ENCODE measurements around the gene LRP1. TPM values are rescaled to one million over a fixed set of nuclear protein-coding genes. Genes with fewer than 3 reads are reported as not detected.
A peak's percentile ranks its signal among the peaks of the same experiment; 100 is the strongest.

Gene LRP1
- total and polyA plus RNA-seq, 2 of the 4 experiments (the other 2 are of a cell fraction), result 73.1 to 142 TPM

- dilution Hi-C loops (cut with HindIII; ENCODE audit: low sequenced_read_pairs, unreplicated experiment), result no loop called here
- peaks cover 79% of the 10 kb centered on the region for H3K27me3 ChIP-seq (ENCODE audit: control insufficient read depth, insufficient read depth, low read length)
- TF ChIP-seq USF2 (IDR thresholded peaks at IDR 0.05; ENCODE audit: low read depth, low read length) (no peak), MAFK (IDR thresholded peaks at IDR 0.05; ENCODE audit: low read depth, low read length) (no peak), CEBPB (IDR thresholded peaks at IDR 0.05; ENCODE audit: low read depth, low read length) (no peak), CHD1 (IDR thresholded peaks at IDR 0.05; ENCODE audit: low read depth, low read length) (no peak), POLR2A (IDR thresholded peaks at IDR 0.05; ENCODE audit: low read depth, low read length) (no peak), SMC3 (IDR thresholded peaks at IDR 0.05; ENCODE audit: low read depth, low read length) (no peak), RCOR1 (IDR thresholded peaks at IDR 0.05; ENCODE audit: insufficient replicate concordance, low read length) (no peak), ELK1 (IDR thresholded peaks at IDR 0.05; ENCODE audit: borderline replicate concordance, low read depth, low read length) (no peak), MAZ (IDR thresholded peaks at IDR 0.05; ENCODE audit: borderline replicate concordance, low read depth, low read length) (no peak), RAD21 (IDR thresholded peaks at IDR 0.05; ENCODE audit: low read length) (no peak), MXI1 (IDR thresholded peaks at IDR 0.05; ENCODE audit: borderline replicate concordance, low read depth, low read length) (no peak), BHLHE40 (IDR thresholded peaks at IDR 0.05; ENCODE audit: low read depth, low read length) (no peak), RFX5 (IDR thresholded peaks at IDR 0.05; ENCODE audit: low read depth, low read length) (no peak), FOS (IDR thresholded peaks at IDR 0.05; ENCODE audit: low read depth, low read length) (no peak)
Observed at GRCh38 chr12:57218030-57218853, 90.0 kb downstream of the LRP1 start.

More at GRCh38 chr12:57218030-57218853, 90.0 kb downstream of the LRP1 start:
- Histone ChIP-seq H3K4me2 (ENCODE audit: low read depth, low read length) (no peak overlapping the region; the same call in 1 of the 2 replicates), H3K36me3 (ENCODE audit: control insufficient read depth, insufficient read depth, low read length) (peaks cover 8% of the 10 kb centered on the region; the same call in 1 of the 2 replicates), H2BK15ac (ENCODE audit: low read depth, low read length) (no peak overlapping the region), H3K4me1 (ENCODE audit: control insufficient read depth, insufficient read depth, low read length) (peaks cover 7% of the 10 kb centered on the region), H3K14ac (replicated peaks; ENCODE audit: low read depth, low read length) (no peak overlapping the region), H3K23ac (ENCODE audit: low read depth, low read length) (no peak overlapping the region), H2AFZ (replicated peaks; ENCODE audit: low read length, poor library complexity) (peak overlapping the region; percentile 79), H2AK9ac (replicated peaks; ENCODE audit: low read depth, low read length, poor library complexity) (peak overlapping the region; percentile 91), H4K5ac (ENCODE audit: low read depth, low read length) (no peak overlapping the region), H3K18ac (ENCODE audit: low read depth, low read length) (no peak overlapping the region), H3K9me3 (ENCODE audit: control insufficient read depth, insufficient read depth, low read length) (no peaks in the 10 kb centered on the region), H3K9me1 (ENCODE audit: insufficient read depth, low read length) (no peaks in the 10 kb centered on the region), H2BK20ac (ENCODE audit: low read depth, low read length) (no peak overlapping the region), H3K79me1 (ENCODE audit: low read depth in 1 of 2, low read length in 2 of 2) (peaks cover 0 to 7% of the 10 kb centered on the region in 2 experiments; a peak in 1 of 4 replicates), H3K4ac (ENCODE audit: low read depth, low read length) (no peak overlapping the region), H3K4me3 (ENCODE audit: insufficient read depth, low read depth, low read length) (no peak overlapping the region), H4K91ac (ENCODE audit: insufficient read depth, low read depth, low read length) (no peak overlapping the region), H4K20me1 (ENCODE audit: insufficient read depth, low read length) (peaks cover 44% of the 10 kb centered on the region), H2BK120ac (ENCODE audit: low read depth, low read length) (no peak overlapping the region), H2AK5ac (ENCODE audit: low read depth, low read length) (no peak overlapping the region), H3K56ac (ENCODE audit: extremely low read depth, insufficient read depth, low read length) (no peak overlapping the region), H3K9ac (ENCODE audit: low read depth, low read length) (no peak overlapping the region), H4K8ac (ENCODE audit: low read depth in 2 of 2, low read length in 2 of 2) (no peak overlapping the region), H3K27ac (ENCODE audit: insufficient read depth, low read length) (no peak overlapping the region), H2BK5ac (ENCODE audit: low read depth, low read length, poor library complexity, severe bottlenecking) (no peak overlapping the region)
- WGBS, 2 experiments (ENCODE audit: extremely low coverage in 2 of 2, insufficient read length in 1 of 2), result 38% methylated on average over 3 of the region's 5 CpGs; no CpG with 5 or more reads in 1 of the 2 experiments
- no peak for ATAC-seq (ENCODE audit: low read depth)
- no TSS peak for BruUV-seq (replicated peaks)
- in situ Hi-C loops (cut with MboI; ENCODE audit: low sequenced_read_pairs), result no loop called here
- peak; percentile 70 for DNase-seq
- intact Hi-C loops (cut with micrococcal nuclease), result no loop called here
- ChIA-PET CTCF (interaction anchor here (1.0 to 1.1 kb wide), 2 partner anchors 21 to 24 kb away, joined by 3 to 5 read pairs; no protein-coding TSS in a partner anchor), POLR2A (ENCODE audit: unreplicated experiment) (interaction anchor here (1.0 kb wide), 1 partner anchor 11 kb away, joined by 4 read pairs; the partner anchor contains the start of gene SHMT2)

All from IMR-90 (cell line).